ENCODE data around the gene PIGZ.

GRCh38 chr3:196903740-196904139 is 64.9 kb downstream of the PIGZ start:
- TF ChIP-seq CTCF (IDR thresholded peaks at IDR 0.05) (no peak), EZH2 (IDR thresholded peaks at IDR 0.05) (no peak), EZH2phosphoT487 (IDR thresholded peaks at IDR 0.05) (no peak)
